B cell (primary cell): Measurements from ENCODE around the gene CATSPERZ.

Source experiments
- CTCF ChIP-seq: fragments of 200-600 bp; IDR thresholded peaks from one replicate; pipeline ENCODE4 v1.8.0; 2022; ENCODE audit warnings: antibody characterized with exemption, mild to moderate bottlenecking
- EZH2 ChIP-seq: IDR thresholded peaks from 2 replicates; pipeline ENCODE4 v1.6.1; 2012; ENCODE audit warnings: borderline replicate concordance, low read depth, mild to moderate bottlenecking, moderate library complexity, low read length; ENCODE audit not compliant: insufficient read depth, poor library complexity, severe bottlenecking

DNA sequence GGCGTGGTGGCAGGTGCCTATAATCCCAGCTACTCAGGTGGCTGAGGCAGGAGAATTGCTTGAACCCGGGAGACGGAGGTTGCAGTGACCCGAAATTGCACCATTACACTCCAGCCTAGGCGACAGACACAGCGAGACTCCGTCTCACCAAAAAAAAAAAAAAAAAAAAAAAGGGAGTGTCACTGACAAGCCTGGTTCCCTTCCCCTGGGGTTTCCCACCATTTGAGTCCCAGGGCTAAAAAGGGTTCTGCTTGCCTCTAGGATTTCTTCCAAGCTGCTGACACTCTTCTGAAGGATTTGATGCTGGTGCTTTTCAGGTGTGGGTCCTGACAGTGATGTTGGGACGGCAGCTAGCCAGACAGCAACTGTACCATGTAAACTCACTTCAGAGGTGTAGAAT, 38.6 kb downstream of the CATSPERZ start:
- TF ChIP-seq CTCF (no peak), EZH2 (no peak)
